Neural cell (in vitro differentiated cells): ENCODE measurements around the gene COLGALT1. TPM values are rescaled to one million over a fixed set of nuclear protein-coding genes. Genes with fewer than 3 reads are reported as not detected.

Experiments
- H2AFZ ChIP-seq: fragments of 200-600, 300-800 bp; sonication (generic), shearing (Covaris generic); 2 replicates; pipeline ENCODE4 v1.6.0; 2014; ENCODE audit warnings: low read depth, mild to moderate bottlenecking, antibody characterized with exemption, low read length, moderate library complexity
- H3F3A ChIP-seq: fragments of 200-600 bp; shearing (Covaris generic); 2 replicates; pipeline ENCODE4 v1.6.1; 2016; ENCODE audit warnings: mild to moderate bottlenecking, moderate library complexity, mixed read lengths, antibody characterized with exemption, low read length; ENCODE audit not compliant: insufficient read depth, poor library complexity, severe bottlenecking
- H3K27ac ChIP-seq: fragments of 200-600, 300-800 bp; sonication (generic), shearing (Covaris generic); 2 replicates; pipeline ENCODE4 v1.5.1; 2014; ENCODE audit warnings: mild to moderate bottlenecking, low read length, moderate library complexity
- H3K27me3 ChIP-seq: fragments of 300-800, 200-600 bp; sonication (generic), shearing (Covaris generic); 2 replicates; pipeline ENCODE4 v1.6.0; 2014; ENCODE audit warnings: mild to moderate bottlenecking, low read depth, low read length, moderate library complexity; ENCODE audit not compliant: insufficient read depth
- H3K36me3 ChIP-seq: fragments of 300-800, 200-600 bp; sonication (generic), shearing (Covaris generic); 2 replicates; pipeline ENCODE4 v1.5.1; 2014; ENCODE audit warnings: mild to moderate bottlenecking, antibody characterized with exemption, low read length, moderate library complexity; ENCODE audit not compliant: insufficient read depth
- H3K4me2 ChIP-seq: fragments of 300-800, 200-600 bp; sonication (generic), shearing (Covaris generic); 2 replicates; pipeline ENCODE4 v1.6.0; 2014; ENCODE audit warnings: mild to moderate bottlenecking, low read length
- H3K4me3 ChIP-seq: fragments of 300-800, 200-600 bp; sonication (generic), shearing (Covaris generic); 2 replicates; pipeline ENCODE4 v1.5.1; 2014; ENCODE audit warnings: mild to moderate bottlenecking, low read length, moderate library complexity
- H3K79me2 ChIP-seq: fragments of 200-600 bp; shearing (Covaris generic); replicated peaks from 2 replicates; pipeline ENCODE4 v1.6.0; 2014; ENCODE audit warnings: mild to moderate bottlenecking, low read length, moderate library complexity; ENCODE audit not compliant: insufficient read depth
- H3K9ac ChIP-seq: fragments of 300-800, 200-600 bp; sonication (generic), shearing (Covaris generic); 2 replicates; pipeline ENCODE4 v1.6.1; 2016; ENCODE audit warnings: mild to moderate bottlenecking, low read length, mixed read lengths
- H3K9me2 ChIP-seq: fragments of 200-600 bp; shearing (Covaris generic); 2 replicates; pipeline ENCODE4 v1.6.1; 2016; ENCODE audit warnings: mild to moderate bottlenecking, low read length, mixed read lengths; ENCODE audit not compliant: insufficient read depth
- H3K9me3 ChIP-seq: fragments of 200-600, 300-800 bp; sonication (generic), shearing (Covaris generic); 2 replicates; pipeline ENCODE4 v1.6.1; 2016; ENCODE audit warnings: mild to moderate bottlenecking, mixed run types, low read length, moderate library complexity, mixed read lengths
- H4K20me1 ChIP-seq: fragments of 200-600 bp; shearing (Covaris generic); 2 replicates; pipeline ENCODE4 v1.6.1; 2016; ENCODE audit warnings: mild to moderate bottlenecking, mixed run types; ENCODE audit not compliant: insufficient read depth
- CTCF ChIP-seq: fragments of 450-650 bp; IDR thresholded peaks from 2 replicates; pipeline ENCODE4 v1.5.1; 2014; ENCODE audit warnings: antibody characterized with exemption, mild to moderate bottlenecking, moderate library complexity; ENCODE audit not compliant: poor library complexity, severe bottlenecking
- EP300 ChIP-seq: fragments of 450-650 bp; conservative IDR thresholded peaks from 2 replicates; pipeline ENCODE4 v1.6.1; 2014; ENCODE audit warnings: antibody characterized with exemption, mild to moderate bottlenecking, moderate library complexity; ENCODE audit not compliant: poor library complexity, severe bottlenecking
- EZH2 ChIP-seq: fragments of 200-600, 300-800 bp; shearing (Covaris generic), sonication (generic); IDR thresholded peaks from 2 replicates; pipeline ENCODE4 v1.6.1; 2014; ENCODE audit warnings: antibody characterized with exemption, low read length, borderline replicate concordance, mild to moderate bottlenecking; ENCODE audit not compliant: insufficient read depth, poor library complexity, severe bottlenecking
- MXI1 ChIP-seq: fragments of 450-650 bp; conservative IDR thresholded peaks from 2 replicates; pipeline ENCODE4 v1.6.1; 2014; ENCODE audit warnings: antibody characterized with exemption, mild to moderate bottlenecking; ENCODE audit not compliant: poor library complexity, severe bottlenecking
- POLR2AphosphoS5 ChIP-seq: IDR thresholded peaks from 2 replicates; pipeline ENCODE4 v1.6.1; 2012
- RAD21 ChIP-seq: fragments of 450-650 bp; conservative IDR thresholded peaks from 2 replicates; pipeline ENCODE4 v1.6.1; 2014; ENCODE audit warnings: antibody characterized with exemption, mild to moderate bottlenecking, moderate library complexity
- REST ChIP-seq: IDR thresholded peaks from 2 replicates; pipeline ENCODE4 v1.6.1; 2012; ENCODE audit warnings: borderline replicate concordance
- SMC3 ChIP-seq: fragments of 450-650 bp; conservative IDR thresholded peaks from 2 replicates; pipeline ENCODE4 v1.6.1; 2014; ENCODE audit warnings: antibody characterized with exemption, mild to moderate bottlenecking, moderate library complexity; ENCODE audit not compliant: poor library complexity
- TAF1 ChIP-seq: IDR thresholded peaks from 2 replicates; pipeline ENCODE4 v1.6.1; 2012; ENCODE audit warnings: low read depth
- polyA plus RNA-seq: library from polyadenylated mRNA; depleted of rRNA; stranded (reverse); fragments of >200 nt; gene quantifications from 2 replicates; pipeline ENCODE4 v1.2.3, GENCODE V29; 2014

Gene COLGALT1
- polyA plus RNA-seq, 1 donor from 2014 or later = 18.8 TPM

- Histone ChIP-seq H3K79me2 (no peaks in the 10 kb centered on the region), H3K9me2 (no peaks in the 10 kb centered on the region), H2AFZ (no peak overlapping the region), H3K9ac (no peak overlapping the region), H3K36me3 (no peaks in the 10 kb centered on the region), H3K27ac (no peak overlapping the region), H3K9me3 (no peaks in the 10 kb centered on the region), H3F3A (no peaks in the 10 kb centered on the region), H4K20me1 (no peaks in the 10 kb centered on the region), H3K4me2 (no peak overlapping the region), H3K27me3 (no peaks in the 10 kb centered on the region), H3K4me3 (no peak overlapping the region)
- TF ChIP-seq EZH2 = no peak
Observed at GRCh38 chr19:17575871-17576757, 20.7 kb downstream of the COLGALT1 start.

DNA sequence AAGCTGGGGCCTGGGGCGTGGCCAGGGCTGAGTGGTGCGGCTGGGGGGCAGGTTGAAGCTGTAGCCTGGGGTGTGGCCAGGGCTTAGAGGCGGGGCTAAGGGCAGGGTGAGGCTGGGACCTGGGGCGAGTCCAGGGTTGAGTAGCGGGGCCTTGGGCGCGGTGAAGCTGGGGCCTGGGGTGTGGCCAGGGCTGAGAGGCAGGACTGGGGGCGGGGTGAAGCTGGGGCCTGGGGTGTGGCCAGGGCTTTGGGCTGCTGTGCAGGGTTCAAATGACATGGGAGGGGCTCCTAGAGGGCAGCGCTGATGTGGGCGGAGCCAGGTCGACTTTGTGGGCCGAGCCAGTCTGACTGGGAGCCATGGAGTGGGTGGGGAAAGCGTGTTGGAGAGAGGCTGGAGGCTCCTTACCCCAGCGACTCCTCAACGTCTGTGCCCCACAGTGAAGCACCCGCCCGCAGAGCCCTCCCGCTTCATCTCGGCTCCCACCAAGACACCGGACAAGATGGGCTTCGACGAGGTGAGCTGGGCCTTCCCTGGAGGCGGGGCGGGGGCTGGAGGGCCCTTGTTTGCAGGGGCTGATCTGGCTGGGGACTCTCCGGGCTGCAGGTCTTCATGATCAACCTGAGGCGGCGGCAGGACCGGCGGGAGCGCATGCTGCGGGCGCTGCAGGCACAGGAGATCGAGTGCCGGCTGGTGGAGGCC is 21.5 kb downstream of the COLGALT1 start:
- TF ChIP-seq RAD21 = no peak
- TF ChIP-seq MXI1 = no peak
- TF ChIP-seq TAF1 = no peak
- TF ChIP-seq CTCF = no peak
- no peak for TF ChIP-seq REST
- no peak for TF ChIP-seq EP300
- no peak for TF ChIP-seq SMC3
- TF ChIP-seq EZH2 = no peak
- no peak for TF ChIP-seq POLR2AphosphoS5
- H3K4me2 ChIP-seq = no peak overlapping the region
- no peak overlapping the region for H3K4me3 ChIP-seq

More for the DNA sequence above, 21.5 kb downstream of the COLGALT1 start:
- Histone ChIP-seq H3K9me3 (no peaks in the 10 kb centered on the region), H3K79me2 (no peaks in the 10 kb centered on the region), H3K27ac (no peak overlapping the region), H3K36me3 (no peaks in the 10 kb centered on the region), H3K9me2 (no peaks in the 10 kb centered on the region), H4K20me1 (no peaks in the 10 kb centered on the region), H3K27me3 (no peaks in the 10 kb centered on the region), H3K9ac (no peak overlapping the region), H3F3A (no peaks in the 10 kb centered on the region), H2AFZ (no peak overlapping the region)
